ENCODE measurements around the gene PPARGC1A.

DNA sequence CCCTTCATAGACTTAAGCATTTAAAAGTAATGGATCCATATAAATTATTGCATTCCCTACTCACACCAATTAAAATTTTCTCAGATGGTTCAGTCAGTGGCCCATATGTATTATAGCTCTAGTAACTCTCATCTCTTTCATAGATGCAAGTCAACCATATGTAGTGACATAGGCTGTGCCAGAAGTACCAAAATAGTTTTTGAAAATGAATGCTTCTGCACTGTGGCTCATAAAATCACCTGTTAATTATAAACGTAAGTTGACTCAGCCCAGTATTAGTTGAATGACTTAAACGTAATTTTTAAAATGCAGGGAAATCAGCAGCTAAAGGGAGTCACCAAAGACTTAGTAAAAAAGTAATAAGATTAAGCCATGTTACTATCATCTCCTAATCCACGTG, 143.8 kb downstream of the PPARGC1A start:
- TF ChIP-seq, protein P1, sequence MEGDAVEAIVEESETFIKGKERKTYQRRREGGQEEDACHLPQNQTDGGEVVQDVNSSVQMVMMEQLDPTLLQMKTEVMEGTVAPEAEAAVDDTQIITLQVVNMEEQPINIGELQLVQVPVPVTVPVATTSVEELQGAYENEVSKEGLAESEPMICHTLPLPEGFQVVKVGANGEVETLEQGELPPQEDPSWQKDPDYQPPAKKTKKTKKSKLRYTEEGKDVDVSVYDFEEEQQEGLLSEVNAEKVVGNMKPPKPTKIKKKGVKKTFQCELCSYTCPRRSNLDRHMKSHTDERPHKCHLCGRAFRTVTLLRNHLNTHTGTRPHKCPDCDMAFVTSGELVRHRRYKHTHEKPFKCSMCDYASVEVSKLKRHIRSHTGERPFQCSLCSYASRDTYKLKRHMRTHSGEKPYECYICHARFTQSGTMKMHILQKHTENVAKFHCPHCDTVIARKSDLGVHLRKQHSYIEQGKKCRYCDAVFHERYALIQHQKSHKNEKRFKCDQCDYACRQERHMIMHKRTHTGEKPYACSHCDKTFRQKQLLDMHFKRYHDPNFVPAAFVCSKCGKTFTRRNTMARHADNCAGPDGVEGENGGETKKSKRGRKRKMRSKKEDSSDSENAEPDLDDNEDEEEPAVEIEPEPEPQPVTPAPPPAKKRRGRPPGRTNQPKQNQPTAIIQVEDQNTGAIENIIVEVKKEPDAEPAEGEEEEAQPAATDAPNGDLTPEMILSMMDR (IDR thresholded peaks at IDR 0.05): no peak
- no peak for TF ChIP-seq POLR2A (IDR thresholded peaks at IDR 0.05; ENCODE audit: low read depth)
- TF ChIP-seq POLR2AphosphoS5 (IDR thresholded peaks at IDR 0.05): no peak
- no peak for TF ChIP-seq EP300 (IDR thresholded peaks at IDR 0.05)
